Measurements from ENCODE around the gene SLC25A25.

GRCh38 chr9:128102861-128103588 is 35.0 kb downstream of the SLC25A25 start:
- TF ChIP-seq POLR2AphosphoS5 (IDR thresholded peaks at IDR 0.05) (no peak), CTCF (IDR thresholded peaks at IDR 0.05) (no peak)

All from prostate gland (tissue), 2 donors.